ENCODE measurements around the gene GHR.

GRCh38 chr5:42691413-42691937 lies 268.2 kb downstream of the GHR start:
- no peak for TF ChIP-seq CTCF (IDR thresholded peaks at IDR 0.05; ENCODE audit: control extremely low read depth in 1 of 3, insufficient read depth in 1 of 3, low read depth in 1 of 3, low read length in 3 of 3)
- TF ChIP-seq TEAD4 (IDR thresholded peaks at IDR 0.05; ENCODE audit: low read depth, low read length): no peak
- no peak for TF ChIP-seq TCF12 (IDR thresholded peaks at IDR 0.05; ENCODE audit: low read depth, low read length)
- no peak for TF ChIP-seq RFX5 (IDR thresholded peaks at IDR 0.05; ENCODE audit: borderline replicate concordance, low read depth, low read length)
- no peak for TF ChIP-seq SIN3A (conservative IDR thresholded peaks at IDR 0.05 in 1 of 2, IDR thresholded peaks at IDR 0.05 in 1 of 2; ENCODE audit: low read depth in 1 of 2, low read length in 2 of 2)
- TF ChIP-seq TAF7 (optimal IDR thresholded peaks at IDR 0.05; ENCODE audit: borderline replicate concordance, low read depth, low read length): no peak

Measured in H1 (cell line).